SU-DHL-6 (cell line): ENCODE measurements around the gene FJX1.

Experiments used
- H2AFZ ChIP-seq: fragments of 200-600 bp; sonication (generic); 2 replicates; pipeline ENCODE4 v1.6.1; 2014; ENCODE audit warnings: low read depth, mild to moderate bottlenecking, moderate library complexity, mixed read lengths, antibody characterized with exemption, low read length; ENCODE audit not compliant: severe bottlenecking
- H3F3A ChIP-seq: fragments of 200-600 bp; shearing (Covaris generic); 2 replicates; pipeline ENCODE4 v1.6.0; 2016; ENCODE audit warnings: antibody characterized with exemption, mild to moderate bottlenecking; ENCODE audit not compliant: insufficient read depth
- H3K27ac ChIP-seq: fragments of 200-600 bp; sonication (generic); 2 replicates; pipeline ENCODE4 v1.5.1; 2016; ENCODE audit warnings: low read depth, mild to moderate bottlenecking, low read length, moderate library complexity, mixed read lengths
- H3K27me3 ChIP-seq: fragments of 200-600 bp; sonication (generic), shearing (Covaris generic); 2 replicates; pipeline ENCODE4 v1.6.0; 2014; ENCODE audit warnings: mild to moderate bottlenecking, low read length
- H3K36me3 ChIP-seq: fragments of 200-600 bp; sonication (generic); 2 replicates; pipeline ENCODE4 v1.6.1; 2014; ENCODE audit warnings: mild to moderate bottlenecking, low read length, mixed read lengths
- H3K4me2 ChIP-seq: fragments of 300-600, 200-600 bp; shearing (Covaris generic), sonication (generic); 2 replicates; pipeline ENCODE4 v1.6.0; 2014; ENCODE audit warnings: low read length, low read depth, mild to moderate bottlenecking; ENCODE audit not compliant: poor library complexity, severe bottlenecking
- H3K4me3 ChIP-seq: fragments of 200-600 bp; sonication (generic); 2 replicates; pipeline ENCODE4 v1.5.1; 2014; ENCODE audit warnings: antibody characterized with exemption, low read length, mild to moderate bottlenecking, mixed read lengths; ENCODE audit not compliant: insufficient read depth, poor library complexity, severe bottlenecking
- H3K79me2 ChIP-seq: fragments of 200-600 bp; sonication (generic); 2 replicates; pipeline ENCODE4 v1.6.1; 2014; ENCODE audit warnings: mild to moderate bottlenecking, low read length, moderate library complexity; ENCODE audit not compliant: insufficient read depth
- H3K9ac ChIP-seq: fragments of 200-600 bp; sonication (generic); 2 replicates; pipeline ENCODE4 v1.7.0; 2014; ENCODE audit warnings: mild to moderate bottlenecking, low read length
- H3K9me2 ChIP-seq: fragments of 200-600 bp; sonication (generic); replicated peaks from 2 replicates; pipeline ENCODE4 v1.6.1; 2014; ENCODE audit warnings: low read length; ENCODE audit not compliant: insufficient read depth
- H3K9me3 ChIP-seq: fragments of 200-600 bp; sonication (generic); 2 replicates; pipeline ENCODE4 v1.6.1; 2014; ENCODE audit warnings: low read length, mixed read lengths; ENCODE audit not compliant: insufficient read depth
- H4K20me1 ChIP-seq: fragments of 200-600 bp; sonication (generic); 2 replicates; pipeline ENCODE4 v1.6.1; 2014; ENCODE audit warnings: low read depth, mild to moderate bottlenecking, antibody characterized with exemption, low read length, moderate library complexity, mixed read lengths
- CTCF ChIP-seq: fragments of 200-600 bp; sonication (generic); IDR thresholded peaks from one replicate; pipeline ENCODE4 v1.5.1; 2017; ENCODE audit warnings: antibody characterized with exemption, mild to moderate bottlenecking, low read length, moderate library complexity; ENCODE audit not compliant: insufficient read depth, poor library complexity, severe bottlenecking
- EZH2phosphoT487 ChIP-seq: fragments of 200-600 bp; sonication (generic), shearing (Covaris generic); conservative IDR thresholded peaks from 2 replicates; pipeline ENCODE4 v1.6.1; 2018; ENCODE audit warnings: mild to moderate bottlenecking, antibody characterized with exemption, low read length, moderate library complexity, mixed read lengths

The FJX1 gene

DNA sequence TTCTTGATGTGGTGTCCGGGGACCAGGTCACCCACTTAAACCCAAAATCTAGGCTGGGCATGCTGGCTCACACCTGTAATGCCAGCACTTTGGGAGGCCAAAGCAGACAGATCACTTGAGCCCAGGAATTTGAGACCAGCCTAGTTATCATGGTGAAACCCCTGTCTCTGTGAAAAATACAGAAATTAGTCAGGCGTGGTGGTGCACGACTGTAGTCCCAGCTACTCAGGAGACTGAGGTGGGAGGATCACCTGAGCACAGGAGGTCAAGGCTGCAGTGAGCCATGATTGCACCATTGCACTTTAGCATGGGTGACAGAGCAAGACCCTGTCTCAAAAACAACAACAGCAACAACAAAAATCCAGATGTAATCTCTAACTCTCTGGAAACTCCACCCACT is 30.3 kb upstream of the FJX1 start:
- Histone ChIP-seq H3K27ac (no peak overlapping the region), H3K9me2 (no peaks in the 10 kb centered on the region), H3K27me3 (no peaks in the 10 kb centered on the region), H2AFZ (no peak overlapping the region), H3K9ac (no peak overlapping the region), H3F3A (no peaks in the 10 kb centered on the region), H4K20me1 (no peaks in the 10 kb centered on the region), H3K4me3 (no peak overlapping the region), H3K36me3 (no peaks in the 10 kb centered on the region), H3K4me2 (no peak overlapping the region), H3K79me2 (no peaks in the 10 kb centered on the region), H3K9me3 (no peaks in the 10 kb centered on the region)
- TF ChIP-seq CTCF (no peak), EZH2phosphoT487 (no peak)

DNA sequence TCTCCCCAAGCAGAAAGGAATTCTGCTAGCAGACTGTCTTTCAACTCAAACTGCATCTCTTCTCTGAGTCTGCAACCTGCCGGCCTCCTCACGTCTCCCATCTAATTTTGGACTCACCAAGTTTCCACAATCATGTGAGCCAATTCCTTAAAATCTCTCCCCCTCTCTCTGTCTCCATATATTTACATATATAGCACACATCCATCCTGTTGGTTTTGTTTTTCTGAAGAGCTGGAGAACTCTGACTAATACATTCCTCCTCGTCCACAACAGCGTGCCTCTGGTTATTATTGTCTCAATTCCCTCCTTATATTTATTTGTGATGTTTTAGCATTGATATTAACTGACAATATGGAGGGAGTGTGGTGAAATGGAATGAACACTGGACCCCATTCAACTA is 29.6 kb upstream of the FJX1 start:
- Histone ChIP-seq H3K9ac (no peak overlapping the region), H3F3A (no peaks in the 10 kb centered on the region), H3K27me3 (no peaks in the 10 kb centered on the region), H3K4me3 (no peak overlapping the region), H3K36me3 (no peaks in the 10 kb centered on the region), H3K79me2 (no peaks in the 10 kb centered on the region), H3K27ac (no peak overlapping the region), H2AFZ (no peak overlapping the region), H3K4me2 (no peak overlapping the region), H3K9me2 (no peaks in the 10 kb centered on the region), H4K20me1 (no peaks in the 10 kb centered on the region), H3K9me3 (no peaks in the 10 kb centered on the region)
- no peak for TF ChIP-seq EZH2phosphoT487
- no peak for TF ChIP-seq CTCF

DNA sequence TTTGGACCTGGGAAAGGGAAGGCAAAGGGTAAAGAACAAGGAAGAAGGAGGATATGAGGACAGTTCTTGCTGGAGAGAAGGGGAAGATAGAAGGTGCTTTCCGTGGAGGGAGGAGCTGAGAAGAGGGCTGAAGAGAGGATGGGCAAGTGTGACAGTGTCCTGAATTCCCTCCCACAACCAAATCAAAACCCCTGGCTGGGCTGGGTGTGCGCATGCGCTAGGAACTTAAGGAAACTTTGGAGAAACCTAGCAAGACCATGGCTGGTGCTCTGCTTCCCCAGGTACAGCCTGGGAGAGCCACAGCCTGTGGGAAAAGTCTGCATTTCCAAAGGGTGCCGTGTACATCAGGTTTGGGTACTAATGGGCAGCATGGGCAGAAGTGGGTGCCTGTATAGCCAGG is 29.0 kb upstream of the FJX1 start:
- no peaks in the 10 kb centered on the region for H4K20me1 ChIP-seq
- H3K4me2 ChIP-seq = no peak overlapping the region
- no peaks in the 10 kb centered on the region for H3K27me3 ChIP-seq
- H3K9me2 ChIP-seq = no peaks in the 10 kb centered on the region
- H3K9me3 ChIP-seq = no peaks in the 10 kb centered on the region
- TF ChIP-seq EZH2phosphoT487 (no peak), CTCF (no peak)
- H3K4me3 ChIP-seq = no peak overlapping the region
- no peak overlapping the region for H2AFZ ChIP-seq
- no peak overlapping the region for H3K27ac ChIP-seq
- no peaks in the 10 kb centered on the region for H3K36me3 ChIP-seq
- no peak overlapping the region for H3K9ac ChIP-seq
- no peaks in the 10 kb centered on the region for H3F3A ChIP-seq
- no peaks in the 10 kb centered on the region for H3K79me2 ChIP-seq

- no peaks in the 10 kb centered on the region for H3K36me3 ChIP-seq
- H3K4me2 ChIP-seq = no peak overlapping the region
- no peaks in the 10 kb centered on the region for H3K9me3 ChIP-seq
- no peaks in the 10 kb centered on the region for H4K20me1 ChIP-seq
- no peak overlapping the region for H3K27ac ChIP-seq
- TF ChIP-seq EZH2phosphoT487 = no peak
- no peaks in the 10 kb centered on the region for H3K27me3 ChIP-seq
- H3K79me2 ChIP-seq = no peaks in the 10 kb centered on the region
- no peaks in the 10 kb centered on the region for H3K9me2 ChIP-seq
- H3K4me3 ChIP-seq = no peak overlapping the region
- no peak overlapping the region for H2AFZ ChIP-seq
- H3K9ac ChIP-seq = no peak overlapping the region
- H3F3A ChIP-seq = no peaks in the 10 kb centered on the region
Measured at GRCh38 chr11:35590412-35590811, 27.8 kb upstream of the FJX1 start.
